GM12878 (cell line): Measurements from ENCODE around the gene ZNF599.

Experiments used
- CBX5 ChIP-seq: sonication (generic); IDR thresholded peaks from 2 replicates; pipeline ENCODE4 v1.6.1; 2016; ENCODE audit warnings: low read depth, moderate library complexity, mild to moderate bottlenecking, inconsistent platforms
- CEBPB ChIP-seq, 2 experiments: fragments of 150-350 bp in 1 of 2; IDR thresholded peaks; 2 replicates each; pipeline ENCODE4 v1.6.1; 2012 to 2014; ENCODE audit warnings: low read depth in 2 of 2, low read length in 2 of 2, borderline replicate concordance in 1 of 2, inconsistent platforms in 1 of 2
- CTCF ChIP-seq, 3 experiments: IDR thresholded peaks in 2 of 3; conservative IDR thresholded peaks in 1 of 3; 2 replicates each; pipeline ENCODE4 v1.5.1; 2011; ENCODE audit warnings: low read depth in 3 of 3, low read length in 3 of 3, mild to moderate bottlenecking in 3 of 3, control low read depth in 2 of 3, moderate library complexity in 2 of 3, inconsistent platforms in 1 of 3, mixed read lengths in 1 of 3; ENCODE audit not compliant: control insufficient read depth in 2 of 3, insufficient read depth in 1 of 3; ENCODE audit errors: extremely low read depth in 1 of 3
- E2F4 ChIP-seq: IDR thresholded peaks from 2 replicates; pipeline ENCODE4 v1.6.1; 2012; ENCODE audit warnings: low read depth, low read length, improper control_type of control experiment
- NKRF ChIP-seq: fragments of 450-650 bp; conservative IDR thresholded peaks from 2 replicates; pipeline ENCODE4 v1.6.1; 2017; ENCODE audit warnings: mild to moderate bottlenecking, moderate library complexity
- NRF1 ChIP-seq: conservative IDR thresholded peaks from 2 replicates; pipeline ENCODE4 v1.6.1; 2011; ENCODE audit warnings: mild to moderate bottlenecking, low read depth, low read length, improper control_type of control experiment
- POLR2A ChIP-seq: IDR thresholded peaks from 2 replicates; pipeline ENCODE4 v1.6.1; 2011; ENCODE audit warnings: low read depth, mild to moderate bottlenecking, low read length
- SIX5 ChIP-seq: IDR thresholded peaks from 2 replicates; pipeline ENCODE4 v1.6.1; 2011; ENCODE audit warnings: mild to moderate bottlenecking, low read depth, low read length, moderate library complexity; ENCODE audit not compliant: severe bottlenecking
- ZNF622 ChIP-seq: fragments of 450-650 bp; IDR thresholded peaks from 2 replicates; pipeline ENCODE4 v1.6.1; 2017; ENCODE audit warnings: mild to moderate bottlenecking, inconsistent platforms

GRCh38 chr19:34733266-34733745, 39.7 kb downstream of the ZNF599 start:
- TF ChIP-seq NKRF = peak; percentile 80
- TF ChIP-seq CBX5 = no peak
- no peak for TF ChIP-seq NRF1
- TF ChIP-seq POLR2A = no peak
- TF ChIP-seq E2F4 = no peak
- TF ChIP-seq ZNF622 = no peak
- TF ChIP-seq CEBPB (IDR thresholded peaks at IDR 0.05; ENCODE audit: borderline replicate concordance in 1 of 2, low read depth in 2 of 2, low read length in 2 of 2) = no peak
- no peak for TF ChIP-seq CTCF (IDR thresholded peaks at IDR 0.05 in 2 of 3, conservative IDR thresholded peaks at IDR 0.05 in 1 of 3; ENCODE audit: control insufficient read depth in 2 of 3, extremely low read depth in 1 of 3, insufficient read depth in 1 of 3, low read depth in 3 of 3, low read length in 3 of 3)
- TF ChIP-seq SIX5 = no peak
